Measurements from ENCODE around the gene CAV2. TPM values are rescaled to one million over a fixed set of nuclear protein-coding genes. Genes with fewer than 3 reads are reported as not detected.

The CAV2 gene
- total RNA-seq, 1 donor from 2014 or later, result 94.1 TPM

DNA sequence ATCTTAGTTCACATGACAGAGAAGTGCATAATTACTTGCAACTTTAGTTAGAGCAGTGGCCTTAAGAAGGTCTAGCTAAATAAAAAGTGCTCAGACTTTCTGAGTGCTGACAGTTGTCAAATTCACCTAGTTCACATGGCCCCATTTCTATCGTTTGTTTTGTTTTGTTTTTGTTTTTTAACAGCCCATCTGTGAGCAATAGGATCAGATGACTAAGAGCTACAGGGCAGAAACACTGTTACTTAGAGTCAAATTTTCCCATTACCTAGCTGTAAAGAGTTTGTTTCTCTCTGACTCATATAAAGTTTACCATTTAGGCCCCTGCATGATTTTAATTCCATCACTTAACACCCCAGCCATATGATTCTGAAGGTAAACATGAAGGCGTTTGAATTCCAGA is 44.1 kb downstream of the CAV2 start:
- DNase-seq (ENCODE audit: low read depth), result no peak
- H3K4me3 ChIP-seq (ENCODE audit: low read depth, low read length), result no peak overlapping the region
- TF ChIP-seq, protein P1, sequence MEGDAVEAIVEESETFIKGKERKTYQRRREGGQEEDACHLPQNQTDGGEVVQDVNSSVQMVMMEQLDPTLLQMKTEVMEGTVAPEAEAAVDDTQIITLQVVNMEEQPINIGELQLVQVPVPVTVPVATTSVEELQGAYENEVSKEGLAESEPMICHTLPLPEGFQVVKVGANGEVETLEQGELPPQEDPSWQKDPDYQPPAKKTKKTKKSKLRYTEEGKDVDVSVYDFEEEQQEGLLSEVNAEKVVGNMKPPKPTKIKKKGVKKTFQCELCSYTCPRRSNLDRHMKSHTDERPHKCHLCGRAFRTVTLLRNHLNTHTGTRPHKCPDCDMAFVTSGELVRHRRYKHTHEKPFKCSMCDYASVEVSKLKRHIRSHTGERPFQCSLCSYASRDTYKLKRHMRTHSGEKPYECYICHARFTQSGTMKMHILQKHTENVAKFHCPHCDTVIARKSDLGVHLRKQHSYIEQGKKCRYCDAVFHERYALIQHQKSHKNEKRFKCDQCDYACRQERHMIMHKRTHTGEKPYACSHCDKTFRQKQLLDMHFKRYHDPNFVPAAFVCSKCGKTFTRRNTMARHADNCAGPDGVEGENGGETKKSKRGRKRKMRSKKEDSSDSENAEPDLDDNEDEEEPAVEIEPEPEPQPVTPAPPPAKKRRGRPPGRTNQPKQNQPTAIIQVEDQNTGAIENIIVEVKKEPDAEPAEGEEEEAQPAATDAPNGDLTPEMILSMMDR (conservative IDR thresholded peaks at IDR 0.05; ENCODE audit: low read depth, low read length), result no peak

DNA sequence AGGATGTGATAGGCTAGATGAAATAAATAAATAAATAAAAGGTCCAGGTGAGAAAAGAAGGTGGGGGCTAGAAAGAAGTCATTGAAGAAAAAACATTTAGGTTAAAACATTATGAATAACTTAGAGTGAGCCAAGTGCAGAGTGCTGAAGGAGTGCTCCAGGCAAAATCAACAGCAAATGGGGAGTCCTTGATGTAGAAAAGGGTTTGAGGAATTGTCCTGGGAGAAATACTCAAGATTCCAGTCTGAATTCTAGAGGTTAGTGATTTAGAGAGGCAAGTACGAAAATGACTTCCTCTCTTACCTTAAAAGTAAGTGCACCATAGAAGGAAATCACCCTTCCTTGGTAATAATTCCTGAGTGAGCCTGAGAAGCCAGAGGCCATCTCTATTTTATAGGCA is 44.9 kb downstream of the CAV2 start:
- no peak for DNase-seq (ENCODE audit: low read depth)
- TF ChIP-seq, protein P1 (conservative IDR thresholded peaks at IDR 0.05; ENCODE audit: low read depth, low read length), result no peak
- no peak overlapping the region for H3K4me3 ChIP-seq (ENCODE audit: low read depth, low read length)

GRCh38 chr7:116545411-116545993 is 46.0 kb downstream of the CAV2 start:
- no peak overlapping the region for H3K4me3 ChIP-seq (ENCODE audit: low read depth, low read length)
- DNase-seq (ENCODE audit: low read depth), result no peak
- TF ChIP-seq, protein P1 (conservative IDR thresholded peaks at IDR 0.05; ENCODE audit: low read depth, low read length), result no peak

DNA sequence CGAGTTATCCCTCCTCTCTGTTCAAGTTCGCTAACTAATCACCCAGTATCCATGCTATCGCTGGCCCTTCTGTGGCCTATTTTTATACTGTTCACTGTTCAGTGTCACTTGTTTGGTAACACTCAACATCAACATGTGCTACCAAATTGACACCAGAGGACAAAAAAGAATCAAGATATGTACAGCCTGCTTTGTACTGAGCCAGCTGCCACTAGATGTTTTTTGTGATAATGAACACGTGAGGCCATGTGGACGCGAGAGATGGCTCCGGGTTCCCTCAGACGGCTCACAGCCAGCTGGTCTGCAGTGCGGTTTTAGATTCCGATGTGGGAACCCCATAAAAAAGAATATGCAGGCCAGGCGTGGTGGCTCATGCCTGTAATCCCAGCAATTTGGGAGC is 46.5 kb downstream of the CAV2 start:
- DNase-seq (ENCODE audit: low read depth), result no peak
- no peak overlapping the region for H3K4me3 ChIP-seq (ENCODE audit: low read depth, low read length)
- TF ChIP-seq, protein P1 (conservative IDR thresholded peaks at IDR 0.05; ENCODE audit: low read depth, low read length), result no peak

- DNase-seq (ENCODE audit: low read depth), result no peak
- TF ChIP-seq, protein P1 (conservative IDR thresholded peaks at IDR 0.05; ENCODE audit: low read depth, low read length), result no peak
- no peak overlapping the region for H3K4me3 ChIP-seq (ENCODE audit: low read depth, low read length)
Measured at GRCh38 chr7:116546916-116547315, 47.4 kb downstream of the CAV2 start.

- TF ChIP-seq, protein P1 (conservative IDR thresholded peaks at IDR 0.05; ENCODE audit: low read depth, low read length), result no peak
- H3K4me3 ChIP-seq (ENCODE audit: low read depth, low read length), result no peak overlapping the region
- DNase-seq (ENCODE audit: low read depth), result no peak
Measured at GRCh38 chr7:116547347-116547746, 47.8 kb downstream of the CAV2 start.

DNA sequence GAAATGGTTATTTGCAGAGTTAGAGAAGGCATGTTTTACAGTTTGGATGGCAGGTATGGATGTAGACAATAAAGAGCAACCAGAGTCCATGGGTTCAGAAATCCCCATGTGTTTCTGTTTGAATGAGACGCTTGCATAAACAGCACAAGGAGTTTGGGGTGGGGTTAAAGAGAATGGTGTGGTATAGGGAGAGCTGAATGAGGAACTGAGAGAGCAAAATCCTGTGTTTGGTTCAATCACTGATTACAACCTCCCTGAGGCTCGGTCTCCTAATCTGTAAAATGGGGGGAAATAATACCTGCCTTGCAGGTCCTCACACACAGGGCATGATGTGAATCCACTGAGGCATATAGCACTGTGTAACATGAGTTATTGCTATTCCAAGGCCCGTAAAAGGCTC is 49.0 kb downstream of the CAV2 start:
- H3K4me3 ChIP-seq (ENCODE audit: low read depth, low read length), result no peak overlapping the region
- TF ChIP-seq, protein P1 (conservative IDR thresholded peaks at IDR 0.05; ENCODE audit: low read depth, low read length), result no peak
- DNase-seq (ENCODE audit: low read depth), result no peak

All from epithelial cell of proximal tubule (primary cell).